ENCODE results near the gene ITFG1.

ITFG1 gene

DNA sequence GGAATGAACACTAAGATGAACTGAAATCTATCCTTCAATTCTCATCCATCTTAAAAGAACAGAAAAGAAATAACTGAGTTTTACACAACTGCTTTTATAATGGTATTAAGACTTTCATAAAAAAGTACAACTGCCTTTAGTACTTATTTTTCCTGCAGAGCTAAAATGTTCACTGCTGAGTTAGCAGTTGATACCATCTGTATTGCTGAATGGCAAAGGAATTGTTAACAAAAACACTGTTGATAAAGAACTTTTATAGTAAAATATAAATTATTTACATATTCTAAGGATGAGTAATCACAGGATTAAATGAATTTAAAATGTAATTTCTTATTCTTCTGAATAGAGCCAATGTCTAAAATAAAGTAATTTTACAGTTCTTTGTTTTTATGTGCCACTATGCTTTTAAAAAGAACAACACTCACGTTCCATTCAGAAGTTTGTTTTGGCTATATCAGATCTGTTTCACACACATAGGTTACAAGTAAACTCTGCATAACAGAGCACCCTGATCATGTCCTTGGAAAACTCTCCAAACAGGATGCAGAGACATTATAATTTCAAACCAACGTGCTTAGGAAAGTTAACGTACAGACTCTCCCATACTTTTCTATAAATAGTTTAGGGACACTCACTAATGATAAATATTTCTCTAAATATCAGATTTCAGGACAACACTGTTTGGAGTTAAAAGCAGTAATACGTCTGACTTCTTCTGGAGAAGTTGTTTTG lies 151.1 kb downstream of the ITFG1 start:
- no peak for TF ChIP-seq ZFX (IDR thresholded peaks at IDR 0.05)
- no peak overlapping the region for H3K27ac ChIP-seq

DNA sequence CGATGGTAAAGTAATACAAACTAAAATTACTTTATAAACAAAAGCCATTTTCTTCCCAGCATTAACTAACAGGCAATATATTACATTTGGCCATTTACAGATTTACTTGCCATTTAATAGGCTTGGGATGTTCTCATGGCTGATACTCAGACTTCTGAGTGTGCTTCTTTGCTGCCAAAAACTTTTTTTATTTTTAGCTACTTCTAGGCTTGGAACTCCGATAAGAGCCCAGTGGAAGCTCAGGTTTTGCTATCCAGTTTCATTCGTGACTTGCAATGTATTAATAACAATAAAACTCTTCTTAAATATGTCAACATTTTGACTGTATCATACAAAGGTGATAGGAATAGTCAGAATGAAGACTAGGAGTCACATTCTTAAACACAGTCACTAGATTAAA lies 152.3 kb downstream of the ITFG1 start:
- TF ChIP-seq, protein P1, sequence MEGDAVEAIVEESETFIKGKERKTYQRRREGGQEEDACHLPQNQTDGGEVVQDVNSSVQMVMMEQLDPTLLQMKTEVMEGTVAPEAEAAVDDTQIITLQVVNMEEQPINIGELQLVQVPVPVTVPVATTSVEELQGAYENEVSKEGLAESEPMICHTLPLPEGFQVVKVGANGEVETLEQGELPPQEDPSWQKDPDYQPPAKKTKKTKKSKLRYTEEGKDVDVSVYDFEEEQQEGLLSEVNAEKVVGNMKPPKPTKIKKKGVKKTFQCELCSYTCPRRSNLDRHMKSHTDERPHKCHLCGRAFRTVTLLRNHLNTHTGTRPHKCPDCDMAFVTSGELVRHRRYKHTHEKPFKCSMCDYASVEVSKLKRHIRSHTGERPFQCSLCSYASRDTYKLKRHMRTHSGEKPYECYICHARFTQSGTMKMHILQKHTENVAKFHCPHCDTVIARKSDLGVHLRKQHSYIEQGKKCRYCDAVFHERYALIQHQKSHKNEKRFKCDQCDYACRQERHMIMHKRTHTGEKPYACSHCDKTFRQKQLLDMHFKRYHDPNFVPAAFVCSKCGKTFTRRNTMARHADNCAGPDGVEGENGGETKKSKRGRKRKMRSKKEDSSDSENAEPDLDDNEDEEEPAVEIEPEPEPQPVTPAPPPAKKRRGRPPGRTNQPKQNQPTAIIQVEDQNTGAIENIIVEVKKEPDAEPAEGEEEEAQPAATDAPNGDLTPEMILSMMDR (conservative IDR thresholded peaks at IDR 0.05), result no peak
- no peak for TF ChIP-seq ZFX (IDR thresholded peaks at IDR 0.05)

DNA sequence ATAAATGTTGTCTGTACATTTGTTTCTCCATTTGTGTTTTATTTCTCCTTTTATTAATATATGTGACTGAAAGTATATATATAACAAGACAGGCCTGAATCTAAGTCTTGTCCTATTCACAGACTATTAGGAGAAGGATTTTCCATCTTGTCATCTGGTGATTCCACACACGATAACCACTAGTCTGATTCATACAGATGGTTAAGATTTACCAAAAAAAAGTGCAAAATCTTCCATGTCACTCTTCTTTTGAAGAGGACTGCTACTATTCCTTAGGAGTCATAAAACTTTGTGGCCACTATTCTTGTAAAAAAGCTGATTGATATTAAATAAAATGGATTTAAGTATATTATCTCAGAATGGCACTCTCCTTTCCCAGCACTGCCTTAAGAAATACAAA lies 156.3 kb downstream of the ITFG1 start:
- TF ChIP-seq, protein P1 (conservative IDR thresholded peaks at IDR 0.05), result no peak
- no peak for TF ChIP-seq ZFX (IDR thresholded peaks at IDR 0.05)
- no peak overlapping the region for H3K27ac ChIP-seq

More for the DNA sequence above, 152.3 kb downstream of the ITFG1 start:
- no peak overlapping the region for H3K27ac ChIP-seq

DNA sequence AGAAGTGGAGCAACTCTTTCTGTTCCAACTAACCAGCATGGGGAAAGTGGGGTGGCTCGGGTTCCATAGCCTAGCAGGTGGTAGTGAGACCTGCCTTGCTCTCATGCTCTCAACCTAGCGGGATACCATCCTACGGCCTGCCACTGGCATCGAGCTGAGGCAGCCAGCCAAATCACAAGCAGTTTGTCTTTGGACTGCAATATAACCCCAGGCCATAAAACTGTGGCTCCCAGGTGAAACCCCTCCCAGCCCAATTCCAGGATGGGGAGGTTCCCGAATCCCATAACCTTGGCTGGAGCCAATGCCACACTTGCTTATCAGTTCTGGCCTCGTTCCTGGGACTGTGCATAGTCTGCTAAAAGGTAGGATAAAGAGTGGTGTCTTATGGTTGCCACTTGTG lies 161.3 kb downstream of the ITFG1 start:
- TF ChIP-seq, protein P1 (conservative IDR thresholded peaks at IDR 0.05), result no peak
- no peak for TF ChIP-seq ZFX (IDR thresholded peaks at IDR 0.05)
- no peak overlapping the region for H3K27ac ChIP-seq

DNA sequence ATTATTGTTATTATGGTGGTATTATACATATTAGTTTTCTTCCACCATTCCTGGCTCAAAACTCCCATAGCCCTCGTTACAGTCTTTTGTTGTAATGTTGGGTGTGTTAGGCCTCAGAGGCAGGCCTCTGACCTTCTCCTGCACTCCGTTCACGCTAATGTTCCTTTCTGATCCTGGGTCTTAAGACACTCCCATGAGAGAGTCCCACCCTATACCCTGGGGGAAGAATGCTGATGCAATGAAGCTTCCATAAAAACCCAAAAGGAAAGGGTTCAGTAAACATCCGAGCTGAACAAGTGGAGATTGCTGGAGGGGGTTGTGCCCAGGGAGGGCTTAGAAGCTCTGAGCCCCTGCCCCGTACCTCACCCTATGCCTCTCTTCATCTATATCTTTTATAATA lies 175.9 kb downstream of the ITFG1 start:
- TF ChIP-seq ZFX (IDR thresholded peaks at IDR 0.05), result no peak
- no peak overlapping the region for H3K27ac ChIP-seq

DNA sequence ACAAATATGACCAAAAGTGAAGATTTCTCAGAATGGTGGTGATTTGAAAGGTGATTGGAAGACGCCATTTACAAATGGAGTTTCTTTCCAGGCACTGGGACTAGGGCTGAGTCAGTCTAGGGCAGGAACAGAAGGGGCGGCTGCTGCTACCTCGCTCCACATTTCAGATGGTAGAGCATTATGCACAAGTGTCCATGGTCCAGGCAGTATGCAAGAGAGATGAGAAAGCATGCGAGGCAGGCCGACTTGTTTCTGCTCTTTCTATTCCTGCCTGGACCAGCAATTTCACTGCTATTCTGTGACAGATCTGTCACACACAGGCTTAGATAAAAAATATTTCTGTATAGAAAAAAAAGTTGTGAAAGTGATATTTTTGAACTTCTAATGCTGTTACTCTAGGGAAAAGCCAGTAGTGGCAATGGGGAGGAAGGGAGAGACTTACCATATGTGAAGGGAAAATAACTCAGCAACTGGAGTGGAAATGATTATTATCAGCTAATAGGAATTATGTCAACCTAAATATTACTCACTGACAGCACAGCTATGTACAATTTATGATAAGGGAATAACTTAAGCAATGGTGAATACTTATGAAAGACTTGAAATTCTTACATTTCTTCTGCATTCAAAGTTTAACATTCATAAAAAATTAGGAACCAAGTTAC lies 182.4 kb downstream of the ITFG1 start:
- no peak overlapping the region for H3K27ac ChIP-seq
- TF ChIP-seq, protein P1 (conservative IDR thresholded peaks at IDR 0.05), result no peak
- no peak for TF ChIP-seq ZFX (IDR thresholded peaks at IDR 0.05)

DNA sequence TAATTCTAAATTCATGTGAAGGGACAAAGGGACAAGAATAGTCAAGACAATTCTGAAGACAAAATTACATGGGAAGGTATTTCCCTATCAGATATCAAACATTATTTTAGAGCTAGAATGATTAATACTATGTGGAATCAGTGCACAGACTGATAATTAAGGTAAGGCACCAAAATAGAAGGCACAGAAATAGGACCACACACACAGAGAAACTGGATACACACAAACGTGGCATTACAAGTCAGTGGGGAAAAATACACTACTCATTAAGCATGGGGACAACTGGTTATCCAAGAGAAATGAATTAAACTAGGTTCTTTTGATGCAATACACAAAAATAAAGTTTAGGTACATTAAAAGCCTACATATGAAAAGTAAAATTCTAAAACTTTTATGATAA lies 184.3 kb downstream of the ITFG1 start:
- H3K27ac ChIP-seq, result no peak overlapping the region
- TF ChIP-seq ZFX (IDR thresholded peaks at IDR 0.05), result no peak
- TF ChIP-seq, protein P1 (conservative IDR thresholded peaks at IDR 0.05), result no peak

DNA sequence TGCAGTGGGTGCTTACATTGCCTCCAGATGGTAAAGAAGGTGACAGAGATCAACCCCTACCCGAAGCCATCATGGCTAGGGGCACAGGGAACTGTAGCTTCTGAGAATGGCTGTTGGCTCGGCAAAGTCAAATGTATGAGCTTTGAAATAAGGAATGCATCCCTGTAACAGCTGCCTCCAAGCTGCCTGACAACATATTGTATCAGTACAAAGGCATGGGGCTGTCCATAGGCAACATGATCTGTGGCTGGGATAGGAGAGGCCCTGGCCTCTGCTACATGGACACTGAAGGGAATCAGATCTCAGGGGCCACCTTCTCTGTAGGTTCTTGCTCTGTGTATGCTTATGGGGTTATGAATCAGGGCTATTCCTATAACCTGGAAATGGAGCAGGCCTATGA lies 197.9 kb downstream of the ITFG1 start:
- TF ChIP-seq, protein P1 (conservative IDR thresholded peaks at IDR 0.05), result no peak
- no peak for TF ChIP-seq ZFX (IDR thresholded peaks at IDR 0.05)
- no peak overlapping the region for H3K27ac ChIP-seq

Measured in C4-2B (cell line).